Activated naive CD4-positive, alpha-beta T cell treated with anti-CD3 and anti-CD28 coated beads, Interleukin-2, amount 10 ng/mL, durations not matched to agents 7 days and 5 days (primary cell): ENCODE results near the gene LAYN.

Experiments
- CTCF ChIA-PET: fragments of 350-600 bp; sonication (Branson Sonifier 250); formaldehyde crosslinking; loops from one replicate; lab custom pipeline; 2021; ENCODE audit warnings: antibody characterized with exemption; lab: Charles Lee
- DNase-seq: peaks from one replicate; pipeline ENCODE4 v3.0.0-alpha.2; 2020
- H3K27ac Mint-ChIP-seq: one replicate; pipeline ENCODE4 v1.8.0; 2021; ENCODE audit warnings: mild to moderate bottlenecking, moderate library complexity, mixed read lengths
- H3K27me3 Mint-ChIP-seq: one replicate; pipeline ENCODE4 v1.8.0; 2021; ENCODE audit warnings: mild to moderate bottlenecking, mixed read lengths
- H3K36me3 Mint-ChIP-seq: one replicate; pipeline ENCODE4 v1.8.0; 2021; ENCODE audit warnings: mixed read lengths
- H3K4me1 Mint-ChIP-seq: one replicate; pipeline ENCODE4 v1.8.0; 2021; ENCODE audit warnings: mixed read lengths
- H3K4me3 Mint-ChIP-seq: one replicate; pipeline ENCODE4 v1.8.0; 2021; ENCODE audit warnings: mild to moderate bottlenecking, moderate library complexity, mixed read lengths
- H3K9me3 Mint-ChIP-seq: one replicate; pipeline ENCODE4 v1.8.0; 2021; ENCODE audit warnings: mixed read lengths

LAYN gene

GRCh38 chr11:111539426-111540113 is 950 bp upstream of the LAYN start:
- H3K27me3 Mint-ChIP-seq: peaks cover 74% of the 10 kb centered on the region
- DNase-seq: no peak

GRCh38 chr11:111540937-111541253 is 375 bp downstream of the LAYN start:
- CTCF ChIA-PET: interaction anchor here (2.1 to 3.9 kb wide), 2 partner anchors 28 to 86 kb away, joined by 8 to 15 read pairs; no protein-coding TSS in a partner anchor
- no peak for DNase-seq

More at GRCh38 chr11:111539426-111540113, 950 bp upstream of the LAYN start:
- peak overlapping the region; percentile 39 for H3K4me3 Mint-ChIP-seq
- peaks cover 28% of the 10 kb centered on the region for H3K4me1 Mint-ChIP-seq
- peak overlapping the region; percentile 43 for H3K27ac Mint-ChIP-seq
- peaks cover 2% of the 10 kb centered on the region for H3K9me3 Mint-ChIP-seq
- CTCF ChIA-PET: interaction anchor here (1.0 to 3.9 kb wide), 3 partner anchors 27 to 85 kb away, joined by 3 to 15 read pairs (median 4); partner anchors contain the start of gene BTG4
- H3K36me3 Mint-ChIP-seq: no peaks in the 10 kb centered on the region

GRCh38 chr11:111541254-111542061 is 938 bp downstream of the LAYN start:
- no peak for DNase-seq
- Mint-ChIP-seq H3K4me1 (peaks cover 28% of the 10 kb centered on the region), H3K36me3 (no peaks in the 10 kb centered on the region), H3K4me3 (peak overlapping the region; percentile 46), H3K9me3 (peaks cover 2% of the 10 kb centered on the region), H3K27me3 (peaks cover 70% of the 10 kb centered on the region), H3K27ac (no peak overlapping the region)
- CTCF ChIA-PET: interaction anchor here (2.1 to 3.9 kb wide), 2 partner anchors 28 to 87 kb away, joined by 8 to 15 read pairs; no protein-coding TSS in a partner anchor

More at GRCh38 chr11:111540937-111541253, 375 bp downstream of the LAYN start:
- peaks cover 68% of the 10 kb centered on the region for H3K27me3 Mint-ChIP-seq
- no peak overlapping the region for H3K27ac Mint-ChIP-seq
- H3K4me1 Mint-ChIP-seq: peaks cover 28% of the 10 kb centered on the region
- peak overlapping the region; percentile 22 for H3K4me3 Mint-ChIP-seq
- peaks cover 2% of the 10 kb centered on the region for H3K9me3 Mint-ChIP-seq
- H3K36me3 Mint-ChIP-seq: no peaks in the 10 kb centered on the region

GRCh38 chr11:111542606-111543275 is 2.2 kb downstream of the LAYN start:
- no peak overlapping the region for H3K27ac Mint-ChIP-seq
- peaks cover 68% of the 10 kb centered on the region for H3K27me3 Mint-ChIP-seq
- peaks cover 2% of the 10 kb centered on the region for H3K9me3 Mint-ChIP-seq
- H3K36me3 Mint-ChIP-seq: no peaks in the 10 kb centered on the region
- CTCF ChIA-PET: interaction anchor here (0.6 to 2.1 kb wide), 3 partner anchors 9 to 30 kb away, joined by 3 to 8 read pairs (median 3); no protein-coding TSS in a partner anchor
- no peak overlapping the region for H3K4me3 Mint-ChIP-seq
- peaks cover 28% of the 10 kb centered on the region for H3K4me1 Mint-ChIP-seq
- DNase-seq: no peak

- Mint-ChIP-seq H3K27ac (no peak overlapping the region), H3K27me3 (peaks cover 28% of the 10 kb centered on the region), H3K36me3 (no peaks in the 10 kb centered on the region), H3K4me3 (no peak overlapping the region), H3K9me3 (no peaks in the 10 kb centered on the region), H3K4me1 (no peaks in the 10 kb centered on the region)
- CTCF ChIA-PET: no interaction called here
- no peak for DNase-seq
Measured at GRCh38 chr11:111548525-111548924, 8.0 kb downstream of the LAYN start.

- Mint-ChIP-seq H3K4me1 (no peaks in the 10 kb centered on the region), H3K4me3 (no peak overlapping the region), H3K27ac (no peak overlapping the region), H3K9me3 (no peaks in the 10 kb centered on the region), H3K27me3 (peaks cover 20% of the 10 kb centered on the region), H3K36me3 (no peaks in the 10 kb centered on the region)
- no peak for DNase-seq
- CTCF ChIA-PET: no interaction called here
Measured at GRCh38 chr11:111549196-111549868, 8.8 kb downstream of the LAYN start.

GRCh38 chr11:111549869-111550203 is 9.3 kb downstream of the LAYN start:
- CTCF ChIA-PET: interaction anchor here (1.2 kb wide), 1 partner anchor 14 kb away, joined by 3 read pairs; no protein-coding TSS in a partner anchor
- no peak for DNase-seq
- Mint-ChIP-seq H3K4me3 (no peak overlapping the region), H3K4me1 (no peaks in the 10 kb centered on the region), H3K9me3 (no peaks in the 10 kb centered on the region), H3K27ac (no peak overlapping the region), H3K36me3 (no peaks in the 10 kb centered on the region), H3K27me3 (peaks cover 18% of the 10 kb centered on the region)

- CTCF ChIA-PET: interaction anchor here (1.2 kb wide), 1 partner anchor 14 kb away, joined by 3 read pairs; no protein-coding TSS in a partner anchor
- H3K36me3 Mint-ChIP-seq: no peaks in the 10 kb centered on the region
- no peak overlapping the region for H3K4me3 Mint-ChIP-seq
- peaks cover 18% of the 10 kb centered on the region for H3K27me3 Mint-ChIP-seq
- no peak overlapping the region for H3K27ac Mint-ChIP-seq
- no peaks in the 10 kb centered on the region for H3K4me1 Mint-ChIP-seq
- H3K9me3 Mint-ChIP-seq: no peaks in the 10 kb centered on the region
- no peak for DNase-seq
Measured at GRCh38 chr11:111550258-111550657, 9.7 kb downstream of the LAYN start.

GRCh38 chr11:111554532-111554931 is 14.0 kb downstream of the LAYN start:
- H3K9me3 Mint-ChIP-seq: peaks cover 6% of the 10 kb centered on the region
- H3K4me3 Mint-ChIP-seq: no peak overlapping the region
- CTCF ChIA-PET: interaction anchor here (1.0 to 1.8 kb wide), 3 partner anchors 12 to 272 kb away, joined by 3 to 6 read pairs (median 5); no protein-coding TSS in a partner anchor
- H3K27ac Mint-ChIP-seq: no peak overlapping the region
- no peaks in the 10 kb centered on the region for H3K36me3 Mint-ChIP-seq
- DNase-seq: no peak
- no peaks in the 10 kb centered on the region for H3K4me1 Mint-ChIP-seq
- peaks cover 7% of the 10 kb centered on the region for H3K27me3 Mint-ChIP-seq

- CTCF ChIA-PET: interaction anchor here (1.5 to 1.8 kb wide), 2 partner anchors 11 to 100 kb away, joined by 5 to 6 read pairs; no protein-coding TSS in a partner anchor
- no peak for DNase-seq
- peaks cover 5% of the 10 kb centered on the region for H3K27me3 Mint-ChIP-seq
Measured at GRCh38 chr11:111555255-111555654, 14.7 kb downstream of the LAYN start.

GRCh38 chr11:111557425-111558111 is 17.0 kb downstream of the LAYN start:
- peaks cover 5% of the 10 kb centered on the region for H3K27me3 Mint-ChIP-seq
- H3K4me1 Mint-ChIP-seq: no peaks in the 10 kb centered on the region
- H3K36me3 Mint-ChIP-seq: no peaks in the 10 kb centered on the region
- no peak overlapping the region for H3K4me3 Mint-ChIP-seq
- peaks cover 6% of the 10 kb centered on the region for H3K9me3 Mint-ChIP-seq
- H3K27ac Mint-ChIP-seq: no peak overlapping the region
- DNase-seq: no peak
- CTCF ChIA-PET: no interaction called here

More at GRCh38 chr11:111555255-111555654, 14.7 kb downstream of the LAYN start:
- no peaks in the 10 kb centered on the region for H3K36me3 Mint-ChIP-seq
- no peaks in the 10 kb centered on the region for H3K4me1 Mint-ChIP-seq
- no peak overlapping the region for H3K4me3 Mint-ChIP-seq
- H3K9me3 Mint-ChIP-seq: peaks cover 6% of the 10 kb centered on the region
- H3K27ac Mint-ChIP-seq: no peak overlapping the region

- Mint-ChIP-seq H3K36me3 (no peaks in the 10 kb centered on the region), H3K9me3 (peaks cover 6% of the 10 kb centered on the region), H3K4me3 (no peak overlapping the region), H3K4me1 (no peaks in the 10 kb centered on the region), H3K27me3 (peaks cover 5% of the 10 kb centered on the region), H3K27ac (no peak overlapping the region)
- DNase-seq: no peak
- CTCF ChIA-PET: interaction anchor here (0.6 to 1.2 kb wide), 2 partner anchors 106 to 113 kb away, joined by 3 to 5 read pairs; no protein-coding TSS in a partner anchor
Measured at GRCh38 chr11:111559800-111560464, 19.4 kb downstream of the LAYN start.
